ENCODE data around the gene SLC17A2.

Gene SLC17A2

GRCh38 chr6:25878721-25879322, 51.7 kb downstream of the SLC17A2 start:
- DNase-seq = no peak

- DNase-seq = no peak
These were observed 54.4 kb downstream of the SLC17A2 start for GRCh38 chr6:25875926-25876602.

- DNase-seq = no peak
These were observed 55.0 kb downstream of the SLC17A2 start for GRCh38 chr6:25875563-25875905.

GRCh38 chr6:25874822-25875562, 55.5 kb downstream of the SLC17A2 start:
- DNase-seq = no peak

GRCh38 chr6:25874118-25874517, 56.4 kb downstream of the SLC17A2 start, which contains the start of gene SLC17A3:
SLC17A3 (minus strand) TSS chr6:25874243; CDS start chr6:25868387, 5,856 bp downstream.
- DNase-seq = no peak

GRCh38 chr6:25872814-25873213, 57.7 kb downstream of the SLC17A2 start:
- DNase-seq = no peak

- no peak for DNase-seq
These were observed 60.7 kb downstream of the SLC17A2 start for GRCh38 chr6:25869840-25870239.

- DNase-seq = no peak
These were observed 61.9 kb downstream of the SLC17A2 start for GRCh38 chr6:25868436-25869183.

GRCh38 chr6:25866011-25866410, 64.5 kb downstream of the SLC17A2 start:
- no peak for DNase-seq

GRCh38 chr6:25863360-25863759, 67.1 kb downstream of the SLC17A2 start:
- DNase-seq = no peak
